ENCODE measurements around the gene CHAC1.

CHAC1 gene

DNA sequence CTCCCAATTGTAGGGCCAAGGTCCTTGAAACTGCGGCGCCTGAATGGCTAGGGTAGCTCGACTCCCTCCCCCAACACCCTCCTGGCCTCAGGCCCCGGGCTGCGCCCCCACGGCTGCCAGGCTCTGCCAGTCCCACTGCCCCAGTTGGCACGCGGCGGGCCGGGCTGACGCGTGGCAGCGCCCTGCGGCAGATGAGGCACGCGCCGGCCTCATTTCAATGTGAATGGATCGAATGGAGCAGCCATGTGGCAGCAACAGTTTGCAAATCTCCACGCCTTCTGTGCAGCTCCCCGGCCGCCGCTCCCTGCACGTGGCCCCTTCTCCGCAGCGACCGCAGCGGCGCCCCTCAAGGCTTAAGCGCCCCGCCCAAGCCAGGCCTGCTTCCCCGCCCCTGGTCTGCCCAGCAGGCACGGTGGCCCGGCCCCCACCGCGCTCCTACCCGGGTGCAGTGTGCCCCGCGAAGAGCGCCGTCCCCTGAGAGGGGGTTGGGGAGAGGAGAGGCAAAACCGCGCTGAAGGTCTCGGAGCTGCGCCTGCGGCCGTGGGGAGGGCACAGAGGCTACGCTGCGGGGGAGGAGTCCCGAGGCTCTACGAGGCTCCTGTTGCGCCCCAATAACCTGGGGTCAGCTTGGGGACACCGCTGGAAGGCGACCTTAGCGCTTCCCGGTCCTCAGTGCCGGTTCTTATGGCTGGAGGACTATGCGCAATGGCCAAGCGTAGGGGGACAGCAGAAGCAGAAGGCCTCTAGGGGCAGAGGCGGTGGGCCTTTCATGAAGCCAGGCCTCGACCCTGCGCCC is 27.2 kb upstream of the CHAC1 start:
- no peak for DNase-seq

DNA sequence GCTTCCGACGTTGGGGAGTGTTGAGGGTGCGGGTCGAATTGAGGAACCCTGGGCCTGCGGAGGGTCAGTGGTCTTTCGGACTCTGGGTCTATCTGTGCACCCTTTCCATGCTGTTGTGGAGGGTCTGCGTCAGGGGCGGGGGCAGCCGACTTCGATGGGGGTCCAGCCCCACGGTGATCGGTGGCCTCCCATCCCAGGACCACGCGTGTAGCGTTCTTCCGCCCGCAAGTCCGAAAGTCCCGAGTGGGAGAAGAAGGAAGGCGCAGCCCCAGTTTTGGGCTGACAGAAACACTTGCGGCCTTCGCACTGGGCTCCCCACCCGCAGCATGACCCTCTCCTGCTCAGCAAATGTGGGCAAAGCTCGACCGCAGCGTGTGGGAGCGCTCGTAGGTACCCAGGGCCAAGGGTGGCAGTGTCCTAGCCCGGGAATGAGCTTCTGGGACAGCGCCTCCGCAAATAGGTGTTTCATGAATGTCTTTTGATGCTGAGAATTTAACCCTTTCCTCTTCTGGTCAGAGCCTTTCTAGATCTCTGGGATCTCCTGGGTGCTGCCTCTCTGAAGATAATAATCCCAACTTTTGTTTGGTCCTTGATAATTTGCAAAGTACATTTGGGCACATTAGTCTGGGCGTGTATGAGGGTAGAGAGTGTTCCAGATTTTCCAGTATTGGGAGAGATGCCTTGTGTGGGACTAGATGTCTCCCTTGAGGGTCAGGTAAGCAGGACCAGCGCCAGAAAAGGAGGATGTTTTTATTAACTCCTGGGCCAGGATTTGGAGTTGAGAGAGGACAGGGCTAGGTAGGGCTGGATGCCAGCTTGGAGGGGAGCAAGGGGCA is 26.4 kb upstream of the CHAC1 start:
- no peak for DNase-seq

DNA sequence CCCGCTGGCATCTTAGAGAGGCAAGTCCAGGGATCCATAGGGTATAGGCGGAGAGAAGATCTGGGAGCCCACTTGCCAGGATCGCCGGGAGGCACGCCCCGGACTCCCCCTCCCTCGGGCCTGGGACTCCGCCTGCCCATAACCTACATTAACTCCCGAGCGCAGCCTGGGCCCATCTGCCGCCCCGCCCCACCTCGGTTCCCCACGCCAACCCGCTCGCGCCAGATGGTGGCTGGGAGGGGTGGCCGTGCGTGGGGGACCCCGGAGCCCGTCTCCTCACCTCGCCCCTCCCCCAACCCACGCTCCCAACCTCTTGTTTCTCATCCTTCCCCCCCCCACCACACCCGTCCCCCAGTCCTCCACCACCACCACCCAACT is 25.8 kb upstream of the CHAC1 start:
- peak; percentile 49 for DNase-seq

- DNase-seq = no peak
Observed at GRCh38 chr15:40927873-40928806, 25.1 kb upstream of the CHAC1 start.

GRCh38 chr15:40928821-40929659 is 24.2 kb upstream of the CHAC1 start, which contains the start of gene DLL4:
TSS of gene DLL4 (plus strand) at chr15:40929340. CDS start at chr15:40929669, 329 bp downstream.
- peak; percentile 46 for DNase-seq

GRCh38 chr15:40929660-40930429 is 23.4 kb upstream of the CHAC1 start:
- DNase-seq = no peak

GRCh38 chr15:40930430-40931299 is 22.6 kb upstream of the CHAC1 start:
- DNase-seq = no peak

DNA sequence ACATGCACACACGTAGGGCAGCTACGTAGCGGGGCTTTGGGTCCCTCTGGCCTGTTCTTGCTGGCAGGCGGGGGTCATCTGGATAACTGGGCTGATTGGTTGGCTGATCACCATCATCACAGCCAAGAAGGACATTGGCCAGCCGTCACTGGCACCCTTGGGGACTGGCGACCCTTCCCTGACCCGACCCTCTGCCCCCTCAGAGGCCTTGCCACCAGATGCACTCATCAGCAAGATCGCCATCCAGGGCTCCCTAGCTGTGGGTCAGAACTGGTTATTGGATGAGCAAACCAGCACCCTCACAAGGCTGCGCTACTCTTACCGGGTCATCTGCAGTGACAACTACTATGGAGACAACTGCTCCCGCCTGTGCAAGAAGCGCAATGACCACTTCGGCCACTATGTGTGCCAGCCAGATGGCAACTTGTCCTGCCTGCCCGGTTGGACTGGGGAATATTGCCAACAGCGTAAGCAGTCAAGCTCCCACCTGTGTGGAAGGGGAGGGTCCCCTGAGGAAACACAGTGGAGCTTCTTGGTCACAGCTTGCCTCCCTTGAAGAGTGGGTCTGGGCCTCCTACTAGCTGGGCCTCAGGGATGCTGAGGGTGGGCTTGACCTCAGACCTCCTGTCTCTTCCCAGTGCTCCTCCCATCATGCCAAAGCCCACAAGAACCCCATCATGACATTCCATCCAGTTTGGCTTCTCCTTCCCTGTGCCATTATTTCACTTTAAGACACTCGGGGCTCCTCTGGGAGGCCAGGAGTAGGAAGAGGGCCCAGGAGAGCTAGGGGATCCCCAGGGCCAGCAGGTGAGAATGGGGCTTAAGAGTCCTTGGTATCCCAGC is 21.8 kb upstream of the CHAC1 start:
- no peak for DNase-seq

GRCh38 chr15:40932156-40932555 is 21.1 kb upstream of the CHAC1 start:
- DNase-seq = no peak

- DNase-seq = no peak
Observed at GRCh38 chr15:40932649-40933516, 20.4 kb upstream of the CHAC1 start.

- no peak for DNase-seq
Observed at GRCh38 chr15:40933517-40933902, 19.8 kb upstream of the CHAC1 start.

GRCh38 chr15:40934457-40934856 is 18.8 kb upstream of the CHAC1 start:
- DNase-seq = no peak

DNA sequence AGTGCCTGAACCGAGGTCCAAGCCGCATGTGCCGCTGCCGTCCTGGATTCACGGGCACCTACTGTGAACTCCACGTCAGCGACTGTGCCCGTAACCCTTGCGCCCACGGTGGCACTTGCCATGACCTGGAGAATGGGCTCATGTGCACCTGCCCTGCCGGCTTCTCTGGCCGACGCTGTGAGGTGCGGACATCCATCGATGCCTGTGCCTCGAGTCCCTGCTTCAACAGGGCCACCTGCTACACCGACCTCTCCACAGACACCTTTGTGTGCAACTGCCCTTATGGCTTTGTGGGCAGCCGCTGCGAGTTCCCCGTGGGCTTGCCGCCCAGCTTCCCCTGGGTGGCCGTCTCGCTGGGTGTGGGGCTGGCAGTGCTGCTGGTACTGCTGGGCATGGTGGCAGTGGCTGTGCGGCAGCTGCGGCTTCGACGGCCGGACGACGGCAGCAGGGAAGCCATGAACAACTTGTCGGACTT is 17.0 kb upstream of the CHAC1 start:
- DNase-seq = no peak

DNA sequence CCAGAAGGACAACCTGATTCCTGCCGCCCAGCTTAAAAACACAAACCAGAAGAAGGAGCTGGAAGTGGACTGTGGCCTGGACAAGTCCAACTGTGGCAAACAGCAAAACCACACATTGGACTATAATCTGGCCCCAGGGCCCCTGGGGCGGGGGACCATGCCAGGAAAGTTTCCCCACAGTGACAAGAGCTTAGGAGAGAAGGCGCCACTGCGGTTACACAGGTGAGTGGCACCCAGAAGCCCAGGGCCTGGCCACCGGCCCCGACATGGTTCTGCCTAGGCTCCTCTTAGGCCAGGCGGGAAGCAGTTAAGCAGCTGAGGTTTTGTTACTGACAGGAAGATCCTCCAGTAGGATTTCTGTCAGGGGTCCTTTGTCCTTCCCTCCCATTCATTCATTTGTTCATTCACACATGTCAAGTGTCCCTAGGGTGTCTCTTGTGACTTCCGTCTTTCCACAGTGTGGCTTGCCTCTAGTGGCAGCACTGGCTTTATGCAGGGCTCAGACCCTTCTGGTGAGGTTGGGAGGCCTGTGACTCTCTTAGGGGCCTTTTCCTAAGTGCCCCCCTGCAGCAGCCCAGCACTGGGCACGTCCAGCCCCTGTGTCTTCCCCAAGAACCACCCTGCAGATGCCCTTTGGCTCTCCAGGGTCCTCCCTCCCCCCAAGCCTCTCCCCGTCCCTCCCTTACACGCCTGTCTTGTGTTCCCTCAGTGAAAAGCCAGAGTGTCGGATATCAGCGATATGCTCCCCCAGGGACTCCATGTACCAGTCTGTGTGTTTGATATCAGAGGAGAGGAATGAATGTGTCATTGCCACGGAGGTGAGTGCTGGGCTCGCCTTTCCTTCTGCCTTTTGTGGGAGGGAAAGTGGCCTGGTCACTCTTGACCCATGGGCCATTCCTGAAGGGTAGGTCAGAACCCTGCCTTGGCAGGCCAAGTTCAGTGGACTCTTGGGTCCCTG is 16.3 kb upstream of the CHAC1 start:
- DNase-seq = no peak

GRCh38 chr15:40937762-40938535 is 15.3 kb upstream of the CHAC1 start:
- DNase-seq = no peak

DNA sequence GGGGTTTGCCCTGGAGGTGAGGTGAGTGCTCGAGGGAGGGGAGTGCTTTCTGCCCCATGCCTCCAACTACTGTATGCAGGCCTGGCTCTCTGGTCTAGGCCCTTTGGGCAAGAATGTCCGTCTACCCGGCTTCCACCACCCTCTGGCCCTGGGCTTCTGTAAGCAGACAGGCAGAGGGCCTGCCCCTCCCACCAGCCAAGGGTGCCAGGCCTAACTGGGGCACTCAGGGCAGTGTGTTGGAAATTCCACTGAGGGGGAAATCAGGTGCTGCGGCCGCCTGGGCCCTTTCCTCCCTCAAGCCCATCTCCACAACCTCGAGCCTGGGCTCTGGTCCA is 14.8 kb upstream of the CHAC1 start:
- DNase-seq = no peak
